Spleen (tissue), 11 donors: ENCODE measurements around the gene MYPOP. TPM values are rescaled to one million over a fixed set of nuclear protein-coding genes. Genes with fewer than 3 reads are reported as not detected.
A peak's percentile ranks its signal among the peaks of the same experiment; 100 is the strongest.

Experiments
- DNase-seq: peaks from one replicate; pipeline ENCODE4 v3.0.0-alpha.2; 2020
- H3K27ac ChIP-seq, 8 donors: fragments of 200-600 bp; sonication (generic) in 7 of 8; 1 replicate in 4 of 8; 2 replicates in 4 of 8; pipeline versions ENCODE4 v1.5.0 to v1.8.0; 2016 to 2021; ENCODE audit warnings: inconsistent platforms in 4 of 8, mild to moderate bottlenecking in 4 of 8, moderate library complexity in 1 of 8
- H3K27me3 ChIP-seq, 7 donors: fragments of 200-600 bp; sonication (generic) in 6 of 7; replicated peaks in 1 of 7; 1 replicate in 4 of 7; 2 replicates in 3 of 7; pipeline versions ENCODE4 v1.5.0 to v1.8.0; 2016 to 2021; ENCODE audit warnings: inconsistent platforms in 3 of 7, mild to moderate bottlenecking in 1 of 7
- H3K36me3 ChIP-seq, 6 donors: fragments of 200-600 bp; sonication (generic) in 5 of 6; 1 replicate in 4 of 6; 2 replicates in 2 of 6; pipeline versions ENCODE4 v1.5.0 to v1.8.0; 2016 to 2021; ENCODE audit warnings: inconsistent platforms in 2 of 6
- H3K4me1 ChIP-seq, 6 donors: fragments of 200-600 bp; sonication (generic) in 5 of 6; 1 replicate in 3 of 6; 2 replicates in 3 of 6; pipeline versions ENCODE4 v1.5.0 to v1.8.0; 2016 to 2021; ENCODE audit warnings: inconsistent platforms in 3 of 6
- H3K4me3 ChIP-seq, 8 donors: fragments of 200-600 bp; sonication (generic) in 7 of 8; 1 replicate in 4 of 8; 2 replicates in 4 of 8; pipeline versions ENCODE4 v1.5.0 to v1.8.0; 2016 to 2021; ENCODE audit warnings: inconsistent platforms in 4 of 8, mild to moderate bottlenecking in 4 of 8, moderate library complexity in 2 of 8
- H3K9me3 ChIP-seq, 8 donors: fragments of 200-600 bp; sonication (generic) in 7 of 8; 1 replicate in 4 of 8; 2 replicates in 4 of 8; pipeline versions ENCODE4 v1.5.0 to v1.8.0; 2016 to 2021; ENCODE audit warnings: inconsistent platforms in 4 of 8
- CTCF ChIP-seq, 11 experiments: fragments of 200-600 bp in 7 of 11; fragments of 450-650 bp in 4 of 11; sonication (generic) in 4 of 11; IDR thresholded peaks in 8 of 11; conservative IDR thresholded peaks in 3 of 11; 1 replicate in 7 of 11; 2 replicates in 4 of 11; pipeline versions ENCODE4 v1.4.0 to v1.8.0; 2016 to 2021; ENCODE audit warnings: antibody characterized with exemption in 11 of 11, inconsistent platforms in 4 of 11, mild to moderate bottlenecking in 1 of 11
- POLR2A ChIP-seq, 3 donors: fragments of 450-650 bp; IDR thresholded peaks; one replicate each; pipeline ENCODE4 v1.5.1; 2017; ENCODE audit warnings: antibody characterized with exemption in 3 of 3, mild to moderate bottlenecking in 1 of 3
- POLR2AphosphoS5 ChIP-seq, 3 donors: sonication (generic); formaldehyde crosslinking; IDR thresholded peaks; one replicate each; pipeline ENCODE4 v1.5.1; 2017; ENCODE audit warnings: antibody characterized with exemption in 3 of 3
- WGBS, 5 donors: extraction: QIAGEN DNeasy Blood & Tissue Kit in 3 of 5; methylation state at CpG; one replicate each; pipeline versions ENCODE4 v1.1.5 to v1.1.7; 2013 to 2018; 5-methylcytosine and 5-hydroxymethylcytosine counted together
- intact Hi-C: fragments of 100-400 bp; cut with DNase I; formaldehyde crosslinking; loops from one replicate; pipeline ENCODE4 v1.15.0; 2023; ENCODE audit warnings: low total_unique reads
- polyA plus RNA-seq, 3 donors: library from polyadenylated mRNA; stranded (reverse); fragments of 200-250 nt; gene quantifications; one replicate each; pipeline ENCODE4 v1.2.1, GENCODE V29; 2013
- total RNA-seq, 7 donors: library from RNA; depleted of rRNA in 3 of 7; stranded (reverse); fragments of >200 nt in 3 of 7; fragmentation: NEBNext Ultra II Directional in 4 of 7; extraction: Animal tissue kit (Norgen Biotek cat#: 25700) in 4 of 7; gene quantifications; one replicate each; pipeline versions ENCODE4 v1.1.0 to v1.2.1, GENCODE V29; 2016 to 2021
- donor health status: healthy with polysubstance abuse.
- donor health status: DM: no; HTN: no; CAD: no; lungs with moderate emphysema.
- donor health status: DM: no; HTN: no; CAD: no.
- donor health status: Bipolar disorder and iron deficiency.
- donor health status: healthy.
- donor health status: DM: no; HTN: no; CAD: no.
- donor health status: DM: yes; HTN: yes; CAD: no.

The MYPOP gene
- total and polyA plus RNA-seq, 10 donors = 5.1 to 13.2 (median 9.5) TPM

GRCh38 chr19:45854167-45854778, 48.1 kb downstream of the MYPOP start:
- 91 to 98% (median 95%) methylated on average over 15 to 16 of the region's 16 CpGs for whole genome bisulfite sequencing, 5 donors
- H3K36me3 ChIP-seq = peaks cover 7 to 98% (median 69%) of the 10 kb centered on the region in 6 donors
- peaks cover 0 to 16% (median 2%) of the 10 kb centered on the region in 6 donors for H3K4me1 ChIP-seq
- H3K9me3 ChIP-seq = no peaks in the 10 kb centered on the region
- TF ChIP-seq POLR2A (IDR thresholded peaks at IDR 0.05) = no peak
- TF ChIP-seq CTCF (IDR thresholded peaks at IDR 0.05 in 8 of 11, conservative IDR thresholded peaks at IDR 0.05 in 3 of 11) = no peak
- peak in 2 of 3 donors; percentile 8 to 44 for TF ChIP-seq POLR2AphosphoS5 (IDR thresholded peaks at IDR 0.05)
- H3K27me3 ChIP-seq = no peaks in the 10 kb centered on the region
- intact Hi-C loops = no loop called here
- no peak overlapping the region for H3K4me3 ChIP-seq
- H3K27ac ChIP-seq = no peak overlapping the region
- peak; percentile 47 for DNase-seq

GRCh38 chr19:45852983-45853382, 49.4 kb downstream of the MYPOP start:
- Histone ChIP-seq H3K36me3 (peaks cover 9 to 98% (median 72%) of the 10 kb centered on the region in 6 donors), H3K27ac (no peak overlapping the region), H3K4me1 (peaks cover 0 to 11% (median 2%) of the 10 kb centered on the region in 6 donors), H3K27me3 (no peaks in the 10 kb centered on the region), H3K9me3 (no peaks in the 10 kb centered on the region), H3K4me3 (no peak overlapping the region)
- DNase-seq = peak; percentile 56
- 85 to 95% (median 88%) methylated on average over 7 of the region's 7 CpGs for WGBS, 5 donors
- TF ChIP-seq POLR2AphosphoS5 (IDR thresholded peaks at IDR 0.05) (peak in 1 of 3 donors; percentile 8), CTCF (IDR thresholded peaks at IDR 0.05 in 8 of 11, conservative IDR thresholded peaks at IDR 0.05 in 3 of 11) (no peak), POLR2A (IDR thresholded peaks at IDR 0.05) (no peak)
- intact Hi-C loops = no loop called here

GRCh38 chr19:45852145-45852750, 50.2 kb downstream of the MYPOP start:
- Histone ChIP-seq H3K27ac (no peak overlapping the region), H3K4me3 (no peak overlapping the region), H3K27me3 (no peaks in the 10 kb centered on the region), H3K9me3 (no peaks in the 10 kb centered on the region), H3K36me3 (peaks cover 9 to 100% (median 78%) of the 10 kb centered on the region in 6 donors), H3K4me1 (peaks cover 0 to 9% (median 2%) of the 10 kb centered on the region in 6 donors)
- TF ChIP-seq POLR2A (IDR thresholded peaks at IDR 0.05) (no peak), POLR2AphosphoS5 (IDR thresholded peaks at IDR 0.05) (peak in 1 of 3 donors; percentile 29)
- WGBS, 5 donors = 91 to 94% (median 93%) methylated on average over 10 of the region's 10 CpGs
- intact Hi-C loops = no loop called here
- peak; percentile 13 for DNase-seq

GRCh38 chr19:45848922-45849321, 53.5 kb downstream of the MYPOP start:
- peaks cover 9 to 100% (median 99%) of the 10 kb centered on the region in 6 donors for H3K36me3 ChIP-seq
- WGBS, 5 donors = 93 to 97% (median 96%) methylated on average over 4 of the region's 4 CpGs
- no peak for DNase-seq

GRCh38 chr19:45847663-45848062, 54.8 kb downstream of the MYPOP start:
- Histone ChIP-seq H3K27me3 (no peaks in the 10 kb centered on the region), H3K9me3 (no peaks in the 10 kb centered on the region), H3K4me1 (no peaks in the 10 kb centered on the region), H3K36me3 (peaks cover 5 to 100% (median 99%) of the 10 kb centered on the region in 6 donors), H3K27ac (no peak overlapping the region), H3K4me3 (no peak overlapping the region)
- intact Hi-C loops = no loop called here
- TF ChIP-seq POLR2A (IDR thresholded peaks at IDR 0.05) (no peak), POLR2AphosphoS5 (IDR thresholded peaks at IDR 0.05) (no peak), CTCF (IDR thresholded peaks at IDR 0.05 in 8 of 11, conservative IDR thresholded peaks at IDR 0.05 in 3 of 11) (no peak)
- 94 to 98% (median 96%) methylated on average over 13 of the region's 13 CpGs for WGBS, 5 donors
- peak; percentile 42 for DNase-seq

More at GRCh38 chr19:45848922-45849321, 53.5 kb downstream of the MYPOP start:
- Histone ChIP-seq H3K4me3 (no peak overlapping the region), H3K27me3 (no peaks in the 10 kb centered on the region), H3K9me3 (no peaks in the 10 kb centered on the region), H3K4me1 (no peaks in the 10 kb centered on the region), H3K27ac (no peak overlapping the region)
- intact Hi-C loops = no loop called here
- TF ChIP-seq POLR2A (IDR thresholded peaks at IDR 0.05) = no peak
